Neural progenitor cell (in vitro differentiated cells): ENCODE data around the gene SYNGR2.

Experiments
- EZH2 ChIP-seq: fragments of 200-600 bp; sonication (generic); IDR thresholded peaks from 2 replicates; pipeline ENCODE4 v1.6.1; 2017; ENCODE audit warnings: antibody characterized with exemption, mild to moderate bottlenecking, moderate library complexity
- EZH2phosphoT487 ChIP-seq: fragments of 200-600 bp; sonication (generic); IDR thresholded peaks from 2 replicates; pipeline ENCODE4 v1.6.1; 2017; ENCODE audit warnings: antibody characterized with exemption
- TF ChIP-seq, protein P1 (sequence below): fragments of 200-600 bp; sonication (generic); IDR thresholded peaks from 2 replicates; pipeline ENCODE4 v1.5.1; 2017; ENCODE audit warnings: antibody characterized with exemption, mild to moderate bottlenecking

DNA sequence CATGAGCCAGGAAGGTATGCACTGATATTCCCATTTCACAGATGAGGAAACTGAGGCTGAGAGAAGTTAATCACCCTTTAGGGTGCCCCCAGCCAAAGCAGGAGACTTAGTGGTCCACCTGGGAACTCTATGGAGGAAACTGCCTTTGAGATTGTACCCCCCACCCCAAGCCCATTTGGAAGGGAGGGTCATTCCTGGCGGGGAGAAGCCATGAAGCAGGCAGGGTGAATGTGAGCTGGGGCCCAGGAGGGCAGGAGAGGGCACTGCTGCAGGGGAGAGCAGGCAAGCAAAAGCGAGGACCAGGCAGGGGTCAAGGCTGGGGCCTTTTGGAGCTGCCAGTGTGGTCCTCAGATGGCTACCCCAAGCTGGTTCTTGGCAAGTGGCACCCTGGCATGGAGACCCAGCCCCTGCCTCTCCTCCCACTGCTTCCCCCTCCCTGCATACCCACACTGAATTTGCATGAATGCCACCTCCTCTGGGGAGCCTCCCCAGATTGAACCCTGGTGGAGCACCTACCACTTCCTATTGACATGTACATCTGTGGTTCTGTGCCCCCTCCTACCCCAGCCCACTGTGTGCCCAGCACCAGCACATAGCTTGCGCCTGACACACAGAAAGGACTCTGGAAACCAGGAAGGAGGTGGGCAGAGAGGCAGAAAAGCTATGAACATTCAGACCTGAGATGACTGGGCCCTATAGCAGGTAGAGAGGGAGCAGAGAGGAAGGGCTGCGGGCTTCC lies 38.9 kb upstream of the SYNGR2 start:
- TF ChIP-seq, protein P1, sequence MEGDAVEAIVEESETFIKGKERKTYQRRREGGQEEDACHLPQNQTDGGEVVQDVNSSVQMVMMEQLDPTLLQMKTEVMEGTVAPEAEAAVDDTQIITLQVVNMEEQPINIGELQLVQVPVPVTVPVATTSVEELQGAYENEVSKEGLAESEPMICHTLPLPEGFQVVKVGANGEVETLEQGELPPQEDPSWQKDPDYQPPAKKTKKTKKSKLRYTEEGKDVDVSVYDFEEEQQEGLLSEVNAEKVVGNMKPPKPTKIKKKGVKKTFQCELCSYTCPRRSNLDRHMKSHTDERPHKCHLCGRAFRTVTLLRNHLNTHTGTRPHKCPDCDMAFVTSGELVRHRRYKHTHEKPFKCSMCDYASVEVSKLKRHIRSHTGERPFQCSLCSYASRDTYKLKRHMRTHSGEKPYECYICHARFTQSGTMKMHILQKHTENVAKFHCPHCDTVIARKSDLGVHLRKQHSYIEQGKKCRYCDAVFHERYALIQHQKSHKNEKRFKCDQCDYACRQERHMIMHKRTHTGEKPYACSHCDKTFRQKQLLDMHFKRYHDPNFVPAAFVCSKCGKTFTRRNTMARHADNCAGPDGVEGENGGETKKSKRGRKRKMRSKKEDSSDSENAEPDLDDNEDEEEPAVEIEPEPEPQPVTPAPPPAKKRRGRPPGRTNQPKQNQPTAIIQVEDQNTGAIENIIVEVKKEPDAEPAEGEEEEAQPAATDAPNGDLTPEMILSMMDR: no peak
- TF ChIP-seq EZH2: no peak
- TF ChIP-seq EZH2phosphoT487: no peak
